C4-2B (cell line): ENCODE results near the gene SZT2.

Experiments used
- CTCF ChIP-seq: fragments of 450-650 bp; conservative IDR thresholded peaks from 2 replicates; pipeline ENCODE4 v1.5.1; 2017; ENCODE audit warnings: mild to moderate bottlenecking
- ZFX ChIP-seq: fragments of 450-650 bp; IDR thresholded peaks from 2 replicates; pipeline ENCODE4 v1.6.1; 2017

GRCh38 chr1:43454270-43455011 lies 64.7 kb downstream of the SZT2 start:
- no peak for TF ChIP-seq CTCF
- TF ChIP-seq ZFX, result no peak
